Measurements from ENCODE around the gene CAMSAP2.

- TF ChIP-seq CTCF (IDR thresholded peaks at IDR 0.05), result no peak
- TF ChIP-seq POLR2A (IDR thresholded peaks at IDR 0.05), result peak in 1 of 2 donors; percentile 7
Measured at GRCh38 chr1:200897259-200897658, 158.6 kb downstream of the CAMSAP2 start.
